Keratinocyte (primary cell): ENCODE results near the gene NPDC1. TPM values are rescaled to one million over a fixed set of nuclear protein-coding genes. Genes with fewer than 3 reads are reported as not detected.

Source experiments
- DNase-seq: peaks from one replicate; pipeline ENCODE4 v3.0.0-alpha.2; 2011; ENCODE audit warnings: low read depth, missing footprints, low spot score
- FAIRE-seq: peaks from 2 replicates; lab custom pipeline; 2011; peaks lifted over from hg19 to GRCh38; lab: Jason Lieb, UNC
- H2AFZ ChIP-seq: 2 replicates; pipeline ENCODE4 v1.6.0; 2012; ENCODE audit warnings: low read length, control low read depth, inconsistent platforms; ENCODE audit not compliant: control insufficient read depth
- H3K27ac ChIP-seq: 2 replicates; pipeline ENCODE4 v1.5.1; 2011; ENCODE audit warnings: low read length; ENCODE audit not compliant: control insufficient read depth, insufficient read depth
- H3K27me3 ChIP-seq: 3 replicates; pipeline ENCODE4 v1.6.0; 2011; ENCODE audit warnings: low read length; ENCODE audit not compliant: control insufficient read depth, insufficient read depth; ENCODE audit errors: extremely low read depth
- H3K36me3 ChIP-seq, 2 experiments: 2 replicates in 1 of 2; 3 replicates in 1 of 2; pipeline ENCODE4 v1.5.1; 2011; ENCODE audit warnings: low read length in 2 of 2, mild to moderate bottlenecking in 1 of 2; ENCODE audit not compliant: control insufficient read depth in 2 of 2, insufficient read depth in 2 of 2; ENCODE audit errors: extremely low read depth in 1 of 2
- H3K4me1 ChIP-seq: 3 replicates; pipeline ENCODE4 v1.5.1; 2011; ENCODE audit warnings: low read length; ENCODE audit not compliant: control insufficient read depth, insufficient read depth; ENCODE audit errors: extremely low read depth
- H3K4me2 ChIP-seq: 3 replicates; pipeline ENCODE4 v1.6.0; 2011; ENCODE audit warnings: low read depth, low read length; ENCODE audit not compliant: control insufficient read depth, insufficient read depth; ENCODE audit errors: extremely low read depth
- H3K4me3 ChIP-seq, 3 experiments: fragments of 200-600 bp in 1 of 3; sonication (generic) in 1 of 3; 2 replicates in 2 of 3; 3 replicates in 1 of 3; pipeline ENCODE4 v1.5.1; 2011 to 2016; ENCODE audit warnings: low read length in 3 of 3, mild to moderate bottlenecking in 3 of 3, control low read depth in 2 of 3, inconsistent platforms in 1 of 3, low read depth in 1 of 3, mixed read lengths in 1 of 3, mixed run types in 1 of 3, moderate library complexity in 1 of 3; ENCODE audit not compliant: control insufficient read depth in 2 of 3, insufficient read depth in 2 of 3; ENCODE audit errors: extremely low read depth in 1 of 3
- H3K79me2 ChIP-seq: 2 replicates; pipeline ENCODE4 v1.6.0; 2012; ENCODE audit warnings: low read length; ENCODE audit not compliant: control insufficient read depth, insufficient read depth
- H3K9ac ChIP-seq: 3 replicates; pipeline ENCODE4 v1.6.0; 2011; ENCODE audit warnings: low read length; ENCODE audit not compliant: control insufficient read depth, insufficient read depth; ENCODE audit errors: extremely low read depth
- H3K9me1 ChIP-seq: 3 replicates; pipeline ENCODE4 v1.6.0; 2011; ENCODE audit warnings: low read length; ENCODE audit not compliant: control insufficient read depth, insufficient read depth; ENCODE audit errors: extremely low read depth
- H3K9me3 ChIP-seq: 2 replicates; pipeline ENCODE4 v1.5.1; 2012; ENCODE audit warnings: low read depth, low read length; ENCODE audit not compliant: control insufficient read depth
- H4K20me1 ChIP-seq: 3 replicates; pipeline ENCODE4 v1.6.0; 2011; ENCODE audit warnings: low read length; ENCODE audit not compliant: control insufficient read depth, insufficient read depth; ENCODE audit errors: extremely low read depth
- CTCF ChIP-seq, 3 experiments: IDR thresholded peaks in 1 of 3; conservative IDR thresholded peaks in 1 of 3; optimal IDR thresholded peaks in 1 of 3; 2 replicates in 2 of 3; 3 replicates in 1 of 3; pipeline versions ENCODE3 to v1.5.1; 2011; ENCODE audit warnings: low read length in 3 of 3, mild to moderate bottlenecking in 3 of 3, moderate library complexity in 2 of 3, control low read depth in 1 of 3, inconsistent platforms in 1 of 3; ENCODE audit not compliant: insufficient read depth in 2 of 3; ENCODE audit errors: extremely low read depth in 1 of 3
- EZH2 ChIP-seq: IDR thresholded peaks from one replicate; pipeline ENCODE4 v1.6.1; 2012; ENCODE audit warnings: inconsistent platforms, mild to moderate bottlenecking, low read length, moderate library complexity
- dilution Hi-C: fragments of 300-500 bp; cut with MboI; formaldehyde crosslinking; loops from one replicate; pipeline ENCODE4 v1.7.0; 2020; ENCODE audit warnings: low sequenced_read_pairs; ENCODE audit not compliant: extremely low pct_ligation_motif_present
- polyA plus RNA-seq, 5 experiments: library from polyadenylated mRNA; depleted of rRNA in 3 of 5; stranded (reverse) in 3 of 5; stranded (forward) in 1 of 5; unstranded in 1 of 5; fragments of >200 nt; gene quantifications; 1 replicate in 1 of 5; 2 replicates in 3 of 5; 3 replicates in 1 of 5; pipeline versions ENCODE4 v1.2.1 to v1.2.3, GENCODE V29; 2011 to 2012; ENCODE audit warnings: missing spikeins in 2 of 5, low read depth in 1 of 5, low replicate concordance in 1 of 5

The NPDC1 gene
- polyA plus RNA-seq, 1 donor (not counting 4 experiments of a cell fraction or from before 2014, with no cell fraction given), result 9.8 TPM

GRCh38 chr9:137077010-137077747, 31.2 kb upstream of the NPDC1 start, which contains the start of gene UAP1L1:
Gene UAP1L1, plus strand, starts transcription at chr9:137077517. Its CDS starts 16 bp downstream, at chr9:137077533.
- no peak for FAIRE-seq
- dilution Hi-C loops, result no loop called here
- H3K4me3 ChIP-seq, result peak within 1 kb of the TSS; percentile 50 to 67 (median 57)

GRCh38 chr9:137076636-137077009, 30.6 kb upstream of the NPDC1 start:
- Histone ChIP-seq H3K4me2 (no peak overlapping the region), H2AFZ (no peak overlapping the region), H4K20me1 (no peaks in the 10 kb centered on the region), H3K4me1 (peaks cover 11% of the 10 kb centered on the region), H3K9ac (no peak overlapping the region), H3K27ac (no peak overlapping the region), H3K36me3 (peaks cover 0 to 5% of the 10 kb centered on the region in 2 experiments), H3K4me3 (no peak overlapping the region), H3K27me3 (no peaks in the 10 kb centered on the region), H3K79me2 (no peaks in the 10 kb centered on the region), H3K9me1 (no peaks in the 10 kb centered on the region), H3K9me3 (no peaks in the 10 kb centered on the region)
- TF ChIP-seq EZH2 (no peak), CTCF (optimal IDR thresholded peaks at IDR 0.05 in 1 of 3, IDR thresholded peaks at IDR 0.05 in 1 of 3, conservative IDR thresholded peaks at IDR 0.05 in 1 of 3; ENCODE audit: extremely low read depth in 1 of 3, insufficient read depth in 2 of 3, low read length in 3 of 3) (no peak)
- DNase-seq (no peak), FAIRE-seq (no peak)
- dilution Hi-C loops, result no loop called here

More at GRCh38 chr9:137077010-137077747, 31.2 kb upstream of the NPDC1 start, which contains the start of gene UAP1L1:
- no peak for DNase-seq
- TF ChIP-seq EZH2 (no peak), CTCF (optimal IDR thresholded peaks at IDR 0.05 in 1 of 3, IDR thresholded peaks at IDR 0.05 in 1 of 3, conservative IDR thresholded peaks at IDR 0.05 in 1 of 3; ENCODE audit: extremely low read depth in 1 of 3, insufficient read depth in 2 of 3, low read length in 3 of 3) (no peak)
- Histone ChIP-seq H2AFZ (peak within 1 kb of the TSS; percentile 43), H3K4me2 (peak within 1 kb of the TSS; percentile 82), H3K27ac (no peak within 1 kb of the TSS), H3K79me2 (no peaks in the 10 kb centered on the region), H3K27me3 (no peaks in the 10 kb centered on the region), H3K9me3 (no peaks in the 10 kb centered on the region), H3K9me1 (no peaks in the 10 kb centered on the region), H3K4me1 (peaks cover 11% of the 10 kb centered on the region), H3K9ac (peak within 1 kb of the TSS; percentile 54), H4K20me1 (no peaks in the 10 kb centered on the region), H3K36me3 (peaks cover 0 to 5% of the 10 kb centered on the region in 2 experiments)
